NK-92 (cell line): ENCODE data around the gene SPINK14.

Experiments used
- DNase-seq: peaks from one replicate; lab custom pipeline; 2025; ENCODE audit not compliant: unreplicated experiment; lab: John Stamatoyannopoulos, UW

SPINK14 gene

GRCh38 chr5:148193202-148193601 lies 24.9 kb downstream of the SPINK14 start:
- no peak for DNase-seq

- DNase-seq: no peak
Observed at GRCh38 chr5:148201151-148201550, 32.8 kb downstream of the SPINK14 start.

- DNase-seq: no peak
Observed at GRCh38 chr5:148202531-148203203, 34.3 kb downstream of the SPINK14 start, which contains the start of gene SPINK6. TSS of gene SPINK6 (plus strand) at chr5:148203042. CDS start at chr5:148203097, 55 bp downstream.

GRCh38 chr5:148205044-148205806 lies 36.9 kb downstream of the SPINK14 start:
- DNase-seq: no peak

- no peak for DNase-seq
Observed at GRCh38 chr5:148205865-148206264, 37.5 kb downstream of the SPINK14 start.

GRCh38 chr5:148206620-148207019 lies 38.3 kb downstream of the SPINK14 start:
- no peak for DNase-seq

- no peak for DNase-seq
Observed at GRCh38 chr5:148208226-148208625, 39.9 kb downstream of the SPINK14 start.

- DNase-seq: no peak
Observed at GRCh38 chr5:148209151-148209770, 40.9 kb downstream of the SPINK14 start.

GRCh38 chr5:148214665-148215185 lies 46.4 kb downstream of the SPINK14 start:
- no peak for DNase-seq

GRCh38 chr5:148221508-148221907 lies 53.2 kb downstream of the SPINK14 start:
- no peak for DNase-seq

GRCh38 chr5:148224117-148224742 lies 55.9 kb downstream of the SPINK14 start:
- no peak for DNase-seq
